Measurements from ENCODE around the gene CCDC85B. TPM values are rescaled to one million over a fixed set of nuclear protein-coding genes. Genes with fewer than 3 reads are reported as not detected.

The CCDC85B gene
- total and polyA plus RNA-seq, 10 donors, result 38.7 to 131 (median 51.3) TPM

DNA sequence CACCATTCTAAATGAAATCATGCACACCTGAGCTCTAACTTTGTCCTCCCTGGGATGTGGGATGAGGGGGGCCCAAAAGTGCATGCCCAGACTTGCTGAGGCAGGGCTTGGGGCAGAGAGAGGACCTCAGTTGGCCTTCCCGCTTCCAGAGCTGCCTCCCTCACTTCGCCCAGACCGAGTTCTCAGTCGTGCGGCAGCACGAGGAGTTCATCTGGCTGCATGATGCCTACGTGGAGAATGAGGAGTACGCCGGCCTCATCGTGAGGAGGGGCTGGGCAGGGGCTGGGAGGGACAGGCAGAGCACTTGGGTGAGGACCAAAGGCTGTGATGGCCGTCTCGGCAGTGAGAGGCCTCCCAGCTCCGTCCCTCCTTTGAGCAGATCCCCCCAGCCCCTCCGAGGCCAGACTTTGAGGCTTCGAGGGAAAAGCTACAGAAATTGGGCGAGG lies 40.7 kb upstream of the CCDC85B start:
- Histone ChIP-seq H3K4me3 (no peak overlapping the region), H3K36me3 (peaks cover 7 to 46% (median 42%) of the 10 kb centered on the region in 6 donors), H3K27ac (no peak overlapping the region), H3K9me3 (peaks cover 0 to 10% (median 7%) of the 10 kb centered on the region in 8 donors), H3K27me3 (replicated peaks in 1 of 7) (no peaks in the 10 kb centered on the region), H3K4me1 (peaks cover 6 to 31% (median 16%) of the 10 kb centered on the region in 6 donors)
- DNase-seq, result no peak
- 65 to 81% (median 76%) methylated on average over 15 to 16 of the region's 16 CpGs for WGBS, 5 donors
- intact Hi-C loops (cut with DNase I; ENCODE audit: low total_unique reads), result no loop called here
- TF ChIP-seq CTCF (IDR thresholded peaks at IDR 0.05 in 8 of 11, conservative IDR thresholded peaks at IDR 0.05 in 3 of 11), result no peak
- TF ChIP-seq POLR2AphosphoS5 (IDR thresholded peaks at IDR 0.05), result peak in 1 of 3 donors; percentile 39

DNA sequence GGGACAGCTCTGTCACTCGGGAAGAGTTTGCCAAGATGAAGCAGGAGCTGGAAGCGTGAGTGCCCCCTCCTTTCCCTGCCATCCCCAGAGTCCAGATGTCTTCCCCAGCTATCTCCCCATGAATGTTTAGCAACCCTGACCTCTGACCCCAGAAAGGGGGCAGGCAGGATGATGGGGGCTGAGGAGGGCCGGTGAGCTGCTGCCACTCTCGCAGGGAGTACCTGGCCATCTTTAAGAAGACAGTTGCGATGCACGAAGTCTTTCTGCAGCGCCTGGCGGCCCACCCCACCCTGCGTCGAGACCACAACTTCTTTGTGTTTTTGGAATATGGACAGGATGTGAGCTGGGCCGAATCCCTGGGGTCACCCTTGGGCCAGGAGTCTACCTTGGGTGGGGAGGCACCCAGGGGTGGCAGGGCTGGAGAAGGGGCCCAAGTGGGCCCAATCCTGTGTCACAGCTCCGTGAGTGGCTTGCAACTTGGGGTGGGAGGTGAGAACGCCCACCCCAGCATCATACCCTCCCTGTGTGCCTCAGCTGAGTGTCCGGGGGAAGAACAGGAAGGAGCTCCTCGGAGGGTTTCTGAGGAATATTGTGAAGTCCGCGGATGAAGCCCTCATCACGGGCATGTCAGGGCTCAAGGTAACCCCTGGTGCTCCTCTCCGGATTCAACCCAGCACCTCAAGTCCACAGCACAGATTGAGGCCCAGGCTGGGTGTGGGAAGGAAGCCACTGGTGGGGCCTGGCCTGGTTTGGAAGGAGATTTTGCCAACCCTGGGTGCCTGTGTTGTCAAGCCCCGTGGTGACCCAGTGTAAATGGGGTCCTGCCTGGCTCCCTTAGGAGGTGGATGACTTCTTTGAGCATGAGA lies 40.0 kb upstream of the CCDC85B start:
- 73 to 78% (median 77%) methylated on average over 17 to 20 of the region's 20 CpGs for WGBS, 5 donors
- H3K27me3 ChIP-seq (replicated peaks in 1 of 7), result no peaks in the 10 kb centered on the region

DNA sequence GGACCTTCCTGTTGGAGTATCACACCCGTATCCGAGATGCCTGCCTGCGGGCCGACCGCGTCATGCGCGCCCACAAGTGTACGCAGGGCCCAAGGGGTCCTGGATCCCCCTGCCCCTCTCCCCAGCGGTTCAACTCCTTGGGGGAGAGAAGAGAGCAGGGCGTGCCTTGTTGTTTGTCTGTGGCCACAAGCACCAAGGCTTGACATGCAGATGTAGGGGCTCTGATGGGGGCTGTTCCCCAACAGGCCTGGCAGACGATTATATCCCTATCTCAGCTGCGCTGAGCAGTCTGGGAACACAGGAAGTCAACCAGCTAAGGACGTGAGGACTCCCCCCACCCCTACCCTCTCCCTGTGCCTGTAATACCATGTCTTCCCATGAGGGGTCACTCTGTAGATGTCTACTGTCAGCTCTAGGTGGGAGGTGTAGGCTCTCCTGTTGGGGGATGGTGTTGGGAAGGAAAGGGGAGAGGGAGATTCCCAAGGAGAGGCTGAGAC lies 39.3 kb upstream of the CCDC85B start:
- H3K36me3 ChIP-seq, result peaks cover 10 to 59% (median 55%) of the 10 kb centered on the region in 6 donors
- TF ChIP-seq POLR2A (IDR thresholded peaks at IDR 0.05) (no peak), POLR2AphosphoS5 (IDR thresholded peaks at IDR 0.05) (peak; percentile 47 to 82 (median 57)), CTCF (IDR thresholded peaks at IDR 0.05 in 8 of 11, conservative IDR thresholded peaks at IDR 0.05 in 3 of 11) (peak in 7 of 11 experiments; percentile 27 to 59 (median 36))
- intact Hi-C loops (cut with DNase I; ENCODE audit: low total_unique reads), result no loop called here
- H3K27me3 ChIP-seq (replicated peaks in 1 of 7), result no peaks in the 10 kb centered on the region
- no peak overlapping the region for H3K4me3 ChIP-seq
- DNase-seq, result no peak
- H3K4me1 ChIP-seq, result peaks cover 14 to 44% (median 29%) of the 10 kb centered on the region in 6 donors
- WGBS, 5 donors, result 0 to 91% (median 89%) methylated on average over 1 to 14 of the region's 14 CpGs
- H3K27ac ChIP-seq, result peak overlapping the region in 1 of 8 donors; percentile 11
- peaks cover 0 to 10% (median 7%) of the 10 kb centered on the region in 8 donors for H3K9me3 ChIP-seq

More for the DNA sequence above, 40.0 kb upstream of the CCDC85B start:
- no peak overlapping the region for H3K4me3 ChIP-seq
- TF ChIP-seq POLR2AphosphoS5 (IDR thresholded peaks at IDR 0.05) (peak; percentile 31 to 69 (median 48)), CTCF (IDR thresholded peaks at IDR 0.05 in 8 of 11, conservative IDR thresholded peaks at IDR 0.05 in 3 of 11) (no peak)
- H3K27ac ChIP-seq, result peak overlapping the region in 1 of 8 donors; percentile 11
- peaks cover 9 to 52% (median 48%) of the 10 kb centered on the region in 6 donors for H3K36me3 ChIP-seq
- peaks cover 0 to 10% (median 7%) of the 10 kb centered on the region in 8 donors for H3K9me3 ChIP-seq
- DNase-seq, result no peak
- intact Hi-C loops (cut with DNase I; ENCODE audit: low total_unique reads), result no loop called here
- H3K4me1 ChIP-seq, result peaks cover 7 to 38% (median 22%) of the 10 kb centered on the region in 6 donors

All from spleen (tissue), 11 donors.